RWPE1 (cell line): Measurements from ENCODE around the gene POLE3.

Experiments used
- CTCF ChIA-PET: fragments of 350-600 bp; sonication (Branson Sonifier 250); formaldehyde crosslinking; extraction: SDS; loops from one replicate; lab custom pipeline; 2021; lab: Yijun Ruan, JAX
- POLR2A ChIA-PET: fragments of 400-600 bp; formaldehyde crosslinking; extraction: SDS; loops from one replicate; lab custom pipeline; 2020; ENCODE audit warnings: antibody characterized with exemption; ENCODE audit not compliant: low non-redundant PET; lab: Yijun Ruan, JAX
- DNase-seq: peaks from one replicate; pipeline ENCODE4 v3.0.0; 2012; ENCODE audit warnings: low spot score
- H3K27ac ChIP-seq: fragments of 450-650 bp; 2 replicates; pipeline ENCODE4 v1.5.1; 2017
- CTCF ChIP-seq: fragments of 450-650 bp; conservative IDR thresholded peaks from 2 replicates; pipeline ENCODE4 v1.5.1; 2017; ENCODE audit warnings: low read depth, mild to moderate bottlenecking

The POLE3 gene

GRCh38 chr9:113363336-113363735, 47.1 kb downstream of the POLE3 start:
- no peak for DNase-seq
- ChIA-PET CTCF (interaction anchor here (1.4 kb wide), 1 partner anchor 38 kb away, joined by 4 read pairs; the partner anchor contains the start of gene ALAD), POLR2A (no interaction called here)
- H3K27ac ChIP-seq, result no peak overlapping the region
- no peak for TF ChIP-seq CTCF

GRCh38 chr9:113361304-113362018, 49.0 kb downstream of the POLE3 start:
- no peak for DNase-seq
- H3K27ac ChIP-seq, result no peak overlapping the region
- no peak for TF ChIP-seq CTCF
- POLR2A ChIA-PET, result interaction anchor here (0.6 kb wide), 1 partner anchor 1568 kb away, joined by 3 read pairs; no protein-coding TSS in a partner anchor
- CTCF ChIA-PET, result interaction anchor here (1.1 kb wide), 1 partner anchor 40 kb away, joined by 5 read pairs; no protein-coding TSS in a partner anchor

GRCh38 chr9:113360242-113360842, 50.1 kb downstream of the POLE3 start:
- DNase-seq, result no peak
- TF ChIP-seq CTCF, result no peak
- POLR2A ChIA-PET, result no interaction called here
- H3K27ac ChIP-seq, result no peak overlapping the region
- CTCF ChIA-PET, result interaction anchor here (1.1 kb wide), 1 partner anchor 40 kb away, joined by 3 read pairs; the partner anchor contains the start of gene ALAD

GRCh38 chr9:113359385-113359784, 51.1 kb downstream of the POLE3 start:
- CTCF ChIA-PET, result interaction anchor here (0.6 to 1.1 kb wide), 6 partner anchors 8 to 207 kb away, joined by 3 to 4 read pairs (median 3); partner anchors contain the start of gene ALAD
- no peak for DNase-seq
- POLR2A ChIA-PET, result no interaction called here
- no peak for TF ChIP-seq CTCF
- no peak overlapping the region for H3K27ac ChIP-seq
